ENCODE measurements around the gene GYS1. TPM values are rescaled to one million over a fixed set of nuclear protein-coding genes. Genes with fewer than 3 reads are reported as not detected.

The GYS1 gene
- total RNA-seq, 1 donor, result 44.5 TPM

- peak; percentile 61 for DNase-seq (ENCODE audit: insufficient read length, low spot score, missing footprints)
- H3K4me3 ChIP-seq (ENCODE audit: insufficient read depth, low read length), result peak overlapping the region; percentile 88
- no peaks in the 10 kb centered on the region for H3K9me3 ChIP-seq (ENCODE audit: low read depth, low read length)
- peak overlapping the region; percentile 87 for H3K4me2 ChIP-seq (ENCODE audit: insufficient read depth, low read length)
- peaks cover 19% of the 10 kb centered on the region for H3K79me2 ChIP-seq (ENCODE audit: insufficient read depth, low read length)
- peaks cover 29% of the 10 kb centered on the region for H4K20me1 ChIP-seq (ENCODE audit: insufficient read depth, low read length)
- no peak for TF ChIP-seq CTCF (IDR thresholded peaks at IDR 0.05; ENCODE audit: extremely low read depth, low read depth, low read length)
- H3K27ac ChIP-seq (ENCODE audit: low read depth, low read length), result peak overlapping the region; percentile 36
- H3K27me3 ChIP-seq (ENCODE audit: insufficient read depth, low read length), result no peaks in the 10 kb centered on the region
- peaks cover 24% of the 10 kb centered on the region for H3K36me3 ChIP-seq (ENCODE audit: insufficient read depth, low read length)
- H3K4me1 ChIP-seq (ENCODE audit: insufficient read depth, low read length), result peaks cover 36% of the 10 kb centered on the region
- H2AFZ ChIP-seq (ENCODE audit: low read length), result no peak overlapping the region
Measured at GRCh38 chr19:48967346-48968178, 25.5 kb downstream of the GYS1 start.

GRCh38 chr19:48966541-48967345, 26.4 kb downstream of the GYS1 start:
- no peak overlapping the region for H2AFZ ChIP-seq (ENCODE audit: low read length)
- H3K27ac ChIP-seq (ENCODE audit: low read depth, low read length), result peak overlapping the region; percentile 88
- no peaks in the 10 kb centered on the region for H3K27me3 ChIP-seq (ENCODE audit: insufficient read depth, low read length)
- peaks cover 29% of the 10 kb centered on the region for H4K20me1 ChIP-seq (ENCODE audit: insufficient read depth, low read length)
- peaks cover 19% of the 10 kb centered on the region for H3K79me2 ChIP-seq (ENCODE audit: insufficient read depth, low read length)
- no peak for TF ChIP-seq CTCF (IDR thresholded peaks at IDR 0.05; ENCODE audit: extremely low read depth, low read depth, low read length)
- peak overlapping the region; percentile 88 for H3K4me3 ChIP-seq (ENCODE audit: insufficient read depth, low read length)
- peaks cover 24% of the 10 kb centered on the region for H3K36me3 ChIP-seq (ENCODE audit: insufficient read depth, low read length)
- peak; percentile 15 for DNase-seq (ENCODE audit: insufficient read length, low spot score, missing footprints)
- no peaks in the 10 kb centered on the region for H3K9me3 ChIP-seq (ENCODE audit: low read depth, low read length)
- H3K4me2 ChIP-seq (ENCODE audit: insufficient read depth, low read length), result peak overlapping the region; percentile 87
- peaks cover 36% of the 10 kb centered on the region for H3K4me1 ChIP-seq (ENCODE audit: insufficient read depth, low read length)

GRCh38 chr19:48965806-48966540, 27.1 kb downstream of the GYS1 start:
- peaks cover 26% of the 10 kb centered on the region for H3K36me3 ChIP-seq (ENCODE audit: insufficient read depth, low read length)
- H3K9me3 ChIP-seq (ENCODE audit: low read depth, low read length), result no peaks in the 10 kb centered on the region
- peaks cover 36% of the 10 kb centered on the region for H3K4me1 ChIP-seq (ENCODE audit: insufficient read depth, low read length)
- no peak for TF ChIP-seq CTCF (IDR thresholded peaks at IDR 0.05; ENCODE audit: extremely low read depth, low read depth, low read length)
- H2AFZ ChIP-seq (ENCODE audit: low read length), result no peak overlapping the region
- DNase-seq (ENCODE audit: insufficient read length, low spot score, missing footprints), result peak; percentile 87
- no peaks in the 10 kb centered on the region for H3K27me3 ChIP-seq (ENCODE audit: insufficient read depth, low read length)
- peak overlapping the region; percentile 88 for H3K27ac ChIP-seq (ENCODE audit: low read depth, low read length)
- peak overlapping the region; percentile 88 for H3K4me3 ChIP-seq (ENCODE audit: insufficient read depth, low read length)
- H4K20me1 ChIP-seq (ENCODE audit: insufficient read depth, low read length), result peaks cover 29% of the 10 kb centered on the region
- H3K4me2 ChIP-seq (ENCODE audit: insufficient read depth, low read length), result peak overlapping the region; percentile 87
- H3K79me2 ChIP-seq (ENCODE audit: insufficient read depth, low read length), result peaks cover 19% of the 10 kb centered on the region
